Measurements from ENCODE around the gene BNC1.

Gene BNC1, protein sequence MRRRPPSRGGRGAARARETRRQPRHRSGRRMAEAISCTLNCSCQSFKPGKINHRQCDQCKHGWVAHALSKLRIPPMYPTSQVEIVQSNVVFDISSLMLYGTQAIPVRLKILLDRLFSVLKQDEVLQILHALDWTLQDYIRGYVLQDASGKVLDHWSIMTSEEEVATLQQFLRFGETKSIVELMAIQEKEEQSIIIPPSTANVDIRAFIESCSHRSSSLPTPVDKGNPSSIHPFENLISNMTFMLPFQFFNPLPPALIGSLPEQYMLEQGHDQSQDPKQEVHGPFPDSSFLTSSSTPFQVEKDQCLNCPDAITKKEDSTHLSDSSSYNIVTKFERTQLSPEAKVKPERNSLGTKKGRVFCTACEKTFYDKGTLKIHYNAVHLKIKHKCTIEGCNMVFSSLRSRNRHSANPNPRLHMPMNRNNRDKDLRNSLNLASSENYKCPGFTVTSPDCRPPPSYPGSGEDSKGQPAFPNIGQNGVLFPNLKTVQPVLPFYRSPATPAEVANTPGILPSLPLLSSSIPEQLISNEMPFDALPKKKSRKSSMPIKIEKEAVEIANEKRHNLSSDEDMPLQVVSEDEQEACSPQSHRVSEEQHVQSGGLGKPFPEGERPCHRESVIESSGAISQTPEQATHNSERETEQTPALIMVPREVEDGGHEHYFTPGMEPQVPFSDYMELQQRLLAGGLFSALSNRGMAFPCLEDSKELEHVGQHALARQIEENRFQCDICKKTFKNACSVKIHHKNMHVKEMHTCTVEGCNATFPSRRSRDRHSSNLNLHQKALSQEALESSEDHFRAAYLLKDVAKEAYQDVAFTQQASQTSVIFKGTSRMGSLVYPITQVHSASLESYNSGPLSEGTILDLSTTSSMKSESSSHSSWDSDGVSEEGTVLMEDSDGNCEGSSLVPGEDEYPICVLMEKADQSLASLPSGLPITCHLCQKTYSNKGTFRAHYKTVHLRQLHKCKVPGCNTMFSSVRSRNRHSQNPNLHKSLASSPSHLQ

GRCh38 chr15:83284559-83285283, at the start of gene BNC1:
Gene BNC1, minus strand, starts transcription at chr15:83284664. Its CDS starts 36 bp downstream, at chr15:83284628.
- DNase-seq (ENCODE audit: low spot score), result no peak

- DNase-seq (ENCODE audit: low spot score), result no peak
Observed at GRCh38 chr15:83327041-83327440, 42.6 kb upstream of the BNC1 start.

DNA sequence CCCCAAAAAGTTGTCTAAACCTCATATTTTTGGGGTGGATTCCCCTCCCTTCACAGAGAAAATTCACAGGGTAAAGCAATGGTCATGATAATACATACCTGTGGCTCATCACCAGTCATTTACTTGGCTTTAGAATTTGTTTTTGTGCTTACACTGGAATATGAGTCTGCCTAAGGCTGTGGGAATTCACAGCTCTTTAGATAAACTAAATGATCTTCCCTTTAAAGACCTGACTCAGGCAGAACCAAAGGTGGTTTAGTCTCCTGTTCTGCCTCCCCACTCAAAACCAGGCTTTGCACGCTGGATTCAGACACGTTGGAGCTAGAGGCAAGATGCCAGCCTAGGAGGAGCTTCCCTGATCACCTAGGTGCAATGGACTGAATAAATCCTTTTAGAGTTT, 40.3 kb upstream of the BNC1 start:
- DNase-seq (ENCODE audit: low spot score), result no peak

DNA sequence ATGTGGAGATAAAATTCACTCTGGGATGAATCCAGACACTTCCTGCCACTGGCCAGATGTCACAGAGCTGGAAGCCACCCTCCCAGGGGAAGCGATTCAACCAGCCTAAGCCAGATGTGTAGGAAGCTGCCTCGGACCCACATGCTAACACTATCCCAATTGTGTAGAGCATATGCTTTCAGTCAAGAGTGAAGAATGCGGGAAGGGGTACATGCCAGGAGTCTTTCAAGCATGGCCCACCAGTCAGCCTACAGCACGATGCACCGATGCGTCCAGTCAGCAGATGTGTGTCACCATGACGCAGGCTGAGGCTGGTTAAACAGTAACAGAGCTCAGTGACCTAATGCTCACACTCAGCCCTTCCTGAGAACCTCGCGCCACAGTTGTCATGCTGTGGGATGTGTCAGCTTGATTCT, 38.8 kb upstream of the BNC1 start:
- no peak for DNase-seq (ENCODE audit: low spot score)

- DNase-seq (ENCODE audit: low spot score), result no peak
Observed at GRCh38 chr15:83322691-83323090, 38.2 kb upstream of the BNC1 start.

DNA sequence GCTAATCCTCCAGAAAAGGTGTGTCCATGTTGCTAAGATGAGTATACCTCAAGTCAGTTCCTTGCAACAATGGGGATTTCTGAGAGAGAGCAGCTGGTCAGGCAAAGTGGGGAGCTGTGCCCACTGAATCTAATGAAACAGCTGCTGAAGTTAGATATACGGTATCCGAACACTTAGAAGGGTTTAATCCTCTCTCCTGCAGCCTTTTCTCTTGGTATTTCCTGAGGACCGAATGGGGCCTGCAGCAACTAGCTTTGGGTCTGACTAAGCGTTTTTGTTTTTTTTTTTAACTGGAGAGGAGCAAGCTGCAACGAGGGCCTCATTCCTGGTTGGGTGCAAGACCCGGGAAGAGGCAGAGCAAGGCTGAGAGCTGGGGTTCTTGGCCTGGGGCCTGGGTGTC, 37.6 kb upstream of the BNC1 start:
- DNase-seq (ENCODE audit: low spot score), result no peak

GRCh38 chr15:83320844-83321243, 36.4 kb upstream of the BNC1 start:
- no peak for DNase-seq (ENCODE audit: low spot score)

DNA sequence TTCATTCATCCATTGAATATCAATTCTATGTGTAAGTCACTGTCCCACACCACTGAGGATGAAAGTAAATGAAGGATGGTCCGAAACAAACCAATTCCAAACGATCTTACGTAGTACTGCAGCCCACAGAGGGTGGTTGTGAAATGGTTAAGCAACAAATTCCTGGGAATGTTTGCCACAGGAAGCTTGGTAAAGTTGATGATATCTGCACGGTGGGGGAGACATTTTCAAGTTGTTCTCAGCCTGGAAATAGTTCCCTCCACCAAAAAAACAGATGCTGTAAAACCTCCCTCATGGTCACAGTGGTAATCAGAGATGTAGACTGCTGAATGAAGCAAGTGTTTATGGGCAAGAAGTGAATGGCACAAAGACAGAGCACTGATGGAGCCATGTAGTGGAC, 35.9 kb upstream of the BNC1 start:
- no peak for DNase-seq (ENCODE audit: low spot score)

- no peak for DNase-seq (ENCODE audit: low spot score)
Observed at GRCh38 chr15:83319771-83320170, 35.3 kb upstream of the BNC1 start.

- DNase-seq (ENCODE audit: low spot score), result no peak
Observed at GRCh38 chr15:83318861-83319415, 34.5 kb upstream of the BNC1 start.

GRCh38 chr15:83318036-83318435, 33.6 kb upstream of the BNC1 start:
- DNase-seq (ENCODE audit: low spot score), result no peak

- no peak for DNase-seq (ENCODE audit: low spot score)
Observed at GRCh38 chr15:83312071-83312470, 27.6 kb upstream of the BNC1 start.

DNA sequence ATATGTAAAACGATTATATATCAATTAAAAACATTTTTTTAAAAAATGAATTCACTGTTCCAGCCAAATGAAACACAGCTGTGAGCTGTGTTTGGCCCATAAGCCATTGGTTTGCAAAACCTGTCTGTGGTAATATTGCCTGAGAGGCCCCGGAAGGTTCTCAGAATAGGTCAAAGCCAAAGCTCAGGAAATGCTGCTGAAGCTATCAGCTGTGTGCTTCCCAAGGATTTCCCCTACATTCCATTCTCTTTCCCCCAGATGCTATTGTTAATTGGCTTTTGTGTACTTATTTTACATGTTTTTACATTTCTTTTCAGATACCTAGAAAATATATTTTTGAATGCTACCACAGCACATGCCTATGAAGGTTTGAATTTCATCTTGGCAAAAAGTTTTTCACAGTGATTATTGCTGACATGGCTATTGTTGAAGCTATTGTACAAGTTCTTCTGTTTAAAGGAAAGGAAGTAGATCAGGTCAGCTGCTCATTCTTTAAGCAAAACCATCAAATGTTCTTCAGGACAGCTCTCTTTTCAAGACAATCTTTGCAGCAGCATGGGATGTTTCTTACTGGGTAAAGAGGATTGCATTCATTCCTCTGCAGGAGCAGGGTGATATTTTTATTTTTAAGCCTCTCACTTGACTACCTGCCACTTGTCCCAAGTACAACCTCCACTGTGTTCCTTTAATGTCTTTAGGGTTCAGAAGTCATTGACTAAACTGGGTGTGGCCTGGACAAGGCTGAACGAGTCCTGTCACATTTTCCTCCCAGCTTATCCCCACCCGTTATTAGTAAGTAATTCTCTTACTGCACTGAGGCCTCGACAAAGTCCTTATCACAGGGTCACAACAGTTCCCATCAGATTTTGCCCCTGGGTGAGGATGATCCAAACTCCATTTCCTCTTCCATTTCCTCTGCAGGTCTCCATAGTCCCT, 26.3 kb upstream of the BNC1 start:
- DNase-seq (ENCODE audit: low spot score), result no peak

GRCh38 chr15:83308671-83309070, 24.2 kb upstream of the BNC1 start:
- no peak for DNase-seq (ENCODE audit: low spot score)

DNA sequence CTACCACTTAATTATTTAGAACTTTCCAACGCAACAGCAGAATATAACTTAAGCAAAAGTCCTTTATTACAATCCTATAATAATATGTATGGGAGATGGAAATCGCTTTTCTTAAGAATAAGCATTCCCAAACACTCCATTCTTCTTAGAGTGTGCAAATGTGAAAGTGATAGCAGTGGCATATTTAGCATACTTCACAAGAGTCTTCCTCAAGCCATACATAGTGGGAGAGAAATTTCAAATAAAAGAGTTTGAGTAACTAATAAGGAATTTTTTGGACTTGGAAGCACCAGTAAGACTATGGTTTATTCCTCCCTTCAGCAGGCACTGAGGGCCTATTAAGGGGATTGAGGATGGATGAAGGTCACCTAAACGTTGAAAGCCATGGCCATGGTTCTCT, 22.1 kb upstream of the BNC1 start:
- DNase-seq (ENCODE audit: low spot score), result no peak

- no peak for DNase-seq (ENCODE audit: low spot score)
Observed at GRCh38 chr15:83305704-83306291, 21.3 kb upstream of the BNC1 start.

DNA sequence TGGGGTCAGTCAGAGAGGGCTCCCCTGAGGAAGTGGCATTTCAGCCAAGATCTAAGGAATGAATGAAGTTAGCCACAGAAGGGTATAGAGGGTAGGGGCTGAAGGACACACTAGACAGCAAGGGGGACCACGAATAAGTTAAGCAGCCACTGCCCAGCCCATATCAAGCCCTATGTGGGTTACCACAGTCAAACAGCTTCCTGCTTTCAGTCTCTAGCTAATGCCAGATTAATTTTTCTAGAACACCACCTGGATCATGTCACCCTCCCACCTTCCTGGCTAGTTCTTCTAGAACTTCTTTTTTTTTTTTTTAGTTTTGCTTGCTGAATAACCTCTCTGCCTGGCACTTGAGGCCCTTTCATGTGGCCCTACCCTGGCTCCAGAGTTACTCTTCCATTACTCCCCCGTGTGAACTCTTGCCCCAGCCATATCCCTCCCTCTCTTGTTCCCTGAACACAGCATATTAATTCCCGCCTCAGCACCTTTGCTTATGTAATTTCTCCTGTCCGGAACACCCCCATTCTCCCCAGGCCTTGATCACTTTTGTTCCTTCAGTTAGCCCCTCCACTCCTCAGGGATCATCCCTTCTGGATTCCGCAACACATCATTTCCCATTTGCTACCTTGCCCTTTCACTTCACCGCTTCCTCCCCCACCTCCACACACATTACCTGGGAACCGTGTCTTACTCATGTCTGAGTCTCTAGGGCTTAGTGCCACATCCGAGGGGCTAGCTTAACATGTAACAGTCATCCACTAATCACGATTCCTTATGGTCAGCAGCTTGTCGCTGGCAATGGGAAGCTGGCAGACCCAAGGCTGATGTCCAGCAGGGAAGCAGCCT, 20.6 kb upstream of the BNC1 start:
- no peak for DNase-seq (ENCODE audit: low spot score)

DNA sequence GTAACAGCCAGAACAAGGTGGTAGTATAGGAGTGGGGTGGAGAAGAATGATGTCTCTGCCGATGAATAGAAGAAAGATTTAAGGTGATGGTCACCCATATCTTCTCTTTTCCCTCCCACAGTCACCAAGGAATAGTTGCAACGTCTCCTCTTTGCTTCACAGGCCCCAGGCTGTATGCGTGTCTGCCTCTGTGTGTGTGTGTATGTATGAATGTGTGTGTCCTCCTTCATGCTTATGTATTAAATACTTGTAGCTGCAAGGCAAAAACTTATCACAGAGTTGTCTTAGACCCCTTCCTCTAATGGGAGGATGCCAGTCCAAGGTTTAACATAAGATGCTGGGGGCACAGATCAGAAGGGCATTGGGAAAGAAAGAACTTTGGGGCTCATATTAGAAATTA, 19.1 kb upstream of the BNC1 start:
- no peak for DNase-seq (ENCODE audit: low spot score)

GRCh38 chr15:83300826-83301225, 16.4 kb upstream of the BNC1 start:
- DNase-seq (ENCODE audit: low spot score), result no peak

- no peak for DNase-seq (ENCODE audit: low spot score)
Observed at GRCh38 chr15:83299462-83299861, 15.0 kb upstream of the BNC1 start.

Measured in CD4-positive, alpha-beta T cell treated with Interleukin-2 at 100 ng/mL for 4 hours (primary cell).